Lower lobe of right lung (tissue), 2 donors: ENCODE results near the gene SRSF3. TPM values are rescaled to one million over a fixed set of nuclear protein-coding genes. Genes with fewer than 3 reads are reported as not detected.
"Not testable (repeated sequence)": the region's sequence is repeated elsewhere in the genome, so short reads cannot be mapped to it uniquely, and the experiment has no call there.

ENCODE experiments used
- ATAC-seq, 2 donors: fragments of 200-7000 bp; cut with Tn5 transposase; one replicate each; pipeline ENCODE4 v1.9.1; 2020 to 2022; ENCODE audit warnings: mild to moderate bottlenecking in 2 of 2, moderate library complexity in 2 of 2
- DNase-seq: peaks from one replicate; pipeline ENCODE4 v3.0.0-alpha.2; 2020
- H3K27ac ChIP-seq: fragments of 200-600 bp; one replicate; pipeline ENCODE4 v1.8.0; 2022
- H3K27me3 ChIP-seq: fragments of 200-600 bp; one replicate; pipeline ENCODE4 v1.8.0; 2022; ENCODE audit warnings: low read depth
- H3K36me3 ChIP-seq: fragments of 200-600 bp; one replicate; pipeline ENCODE4 v1.8.0; 2022; ENCODE audit warnings: mild to moderate bottlenecking
- H3K4me1 ChIP-seq: fragments of 200-600 bp; one replicate; pipeline ENCODE4 v1.8.0; 2022
- H3K4me3 ChIP-seq: fragments of 200-600 bp; one replicate; pipeline ENCODE4 v1.8.0; 2022; ENCODE audit warnings: mild to moderate bottlenecking
- H3K9me3 ChIP-seq: fragments of 200-600 bp; one replicate; pipeline ENCODE4 v1.8.0; 2022
- intact Hi-C: fragments of 100-400 bp; cut with DNase I; formaldehyde crosslinking; loops from one replicate; pipeline ENCODE4 v1.11.0; 2022
- microRNA-seq: library from miRNA; unstranded; fragments of <30 nt; microRNA quantifications from one replicate; pipeline ENCODE4 v1.2.0, GENCODE V29; 2020; ENCODE audit warnings: borderline number of aligned reads
- total RNA-seq: library from RNA; stranded (reverse); fragmentation: NEBNext Ultra II Directional; extraction: Animal tissue kit (Norgen Biotek cat#: 25700); gene quantifications from one replicate; pipeline ENCODE4 v1.2.1, GENCODE V29; 2021
- TF ChIP-seq, protein P1 (sequence below): fragments of 200-600 bp; IDR thresholded peaks from one replicate; pipeline ENCODE4 v1.8.0; 2022; ENCODE audit warnings: antibody characterized with exemption, mild to moderate bottlenecking
- donor health status: DM: no; HTN: yes; CAD: no; lungs with severe emphysema.

The SRSF3 gene
- total RNA-seq, 1 donor from 2014 or later, result 180 TPM

- peaks cover 24% of the 10 kb centered on the region for H3K4me1 ChIP-seq
- H3K9me3 ChIP-seq, result no peaks in the 10 kb centered on the region
- ATAC-seq, result no peak
- no peaks in the 10 kb centered on the region for H3K27me3 ChIP-seq
- no peak for DNase-seq
- no peak overlapping the region for H3K4me3 ChIP-seq
- TF ChIP-seq, protein P1, sequence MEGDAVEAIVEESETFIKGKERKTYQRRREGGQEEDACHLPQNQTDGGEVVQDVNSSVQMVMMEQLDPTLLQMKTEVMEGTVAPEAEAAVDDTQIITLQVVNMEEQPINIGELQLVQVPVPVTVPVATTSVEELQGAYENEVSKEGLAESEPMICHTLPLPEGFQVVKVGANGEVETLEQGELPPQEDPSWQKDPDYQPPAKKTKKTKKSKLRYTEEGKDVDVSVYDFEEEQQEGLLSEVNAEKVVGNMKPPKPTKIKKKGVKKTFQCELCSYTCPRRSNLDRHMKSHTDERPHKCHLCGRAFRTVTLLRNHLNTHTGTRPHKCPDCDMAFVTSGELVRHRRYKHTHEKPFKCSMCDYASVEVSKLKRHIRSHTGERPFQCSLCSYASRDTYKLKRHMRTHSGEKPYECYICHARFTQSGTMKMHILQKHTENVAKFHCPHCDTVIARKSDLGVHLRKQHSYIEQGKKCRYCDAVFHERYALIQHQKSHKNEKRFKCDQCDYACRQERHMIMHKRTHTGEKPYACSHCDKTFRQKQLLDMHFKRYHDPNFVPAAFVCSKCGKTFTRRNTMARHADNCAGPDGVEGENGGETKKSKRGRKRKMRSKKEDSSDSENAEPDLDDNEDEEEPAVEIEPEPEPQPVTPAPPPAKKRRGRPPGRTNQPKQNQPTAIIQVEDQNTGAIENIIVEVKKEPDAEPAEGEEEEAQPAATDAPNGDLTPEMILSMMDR, result no peak
- H3K36me3 ChIP-seq, result no peaks in the 10 kb centered on the region
- H3K27ac ChIP-seq, result no peak overlapping the region
- intact Hi-C loops, result no loop called here
Observed at GRCh38 chr6:36651659-36652379, 57.7 kb downstream of the SRSF3 start.

GRCh38 chr6:36654469-36654868 lies 60.3 kb downstream of the SRSF3 start:
- H3K9me3 ChIP-seq, intact Hi-C loops, ATAC-seq, H3K27ac ChIP-seq, DNase-seq, H3K36me3 ChIP-seq, H3K4me3 ChIP-seq, H3K27me3 ChIP-seq: not testable (repeated sequence)
- H3K4me1 ChIP-seq, result peaks cover 19% of the 10 kb centered on the region

Small RNA genes within 50 kb of the gene (microRNA-seq; reads per million reads assigned to microRNA genes)
- not detected for gene MIR3925

Other genes with a start within 250 kb of the SRSF3 start
- gene ETV7, start 206.7 kb upstream of the SRSF3 start, total RNA-seq, result 5.2 TPM
- not detected for gene PXT1, start 151.5 kb upstream of the SRSF3 start, total RNA-seq
- 37.2 TPM for gene KCTD20, start 151.4 kb upstream of the SRSF3 start, total RNA-seq
- 35.0 TPM for gene STK38, start 46.9 kb upstream of the SRSF3 start, total RNA-seq
- 71.0 TPM for gene CDKN1A, start 84.4 kb downstream of the SRSF3 start, total RNA-seq
- 0.95 TPM for gene RAB44, start 103.5 kb downstream of the SRSF3 start, total RNA-seq
- gene CPNE5, start 245.1 kb downstream of the SRSF3 start, total RNA-seq, result 2.4 TPM